ENCODE data around the gene ATXN1. TPM values are rescaled to one million over a fixed set of nuclear protein-coding genes. Genes with fewer than 3 reads are reported as not detected.

Gene ATXN1
- total RNA-seq, 1 experiment from 2014 or later = 8.1 TPM

- Mint-ChIP-seq H3K9me3 (peaks cover 8% of the 10 kb centered on the region; the same call in 1 of the 2 replicates), H3K4me3 (no peak overlapping the region), H3K27ac (no peak overlapping the region), H3K4me1 (peaks cover 16% of the 10 kb centered on the region; the same call in 1 of the 2 replicates), H3K36me3 (no peaks in the 10 kb centered on the region), H3K27me3 (ENCODE audit: low read depth) (no peaks in the 10 kb centered on the region)
- ATAC-seq (no peak), DNase-seq (ENCODE audit: low spot score) (no peak)
- ChIA-PET POLR2A (interaction anchor here (0.5 kb wide), 1 partner anchor 1740 kb away, joined by 4 read pairs; no protein-coding TSS in a partner anchor), CTCF (no interaction called here)
- no peak for TF ChIP-seq AR (CRISPR knock-in tag; IDR thresholded peaks at IDR 0.05)
- TF ChIP-seq ZNF416 (CRISPR knock-in tag; IDR thresholded peaks at IDR 0.05) = no peak
- no peak for TF ChIP-seq ETV6 (CRISPR knock-in tag; IDR thresholded peaks at IDR 0.05)
- no peak for TF ChIP-seq CDX4 (CRISPR knock-in tag; IDR thresholded peaks at IDR 0.05; ENCODE audit: borderline replicate concordance)
- TF ChIP-seq GTF2I (CRISPR knock-in tag; conservative IDR thresholded peaks at IDR 0.05) = no peak
These were observed 328.9 kb downstream of the ATXN1 start for GRCh38 chr6:16432075-16433032.

GRCh38 chr6:16431106-16431505 lies 330.2 kb downstream of the ATXN1 start:
- ATAC-seq (no peak), DNase-seq (ENCODE audit: low spot score) (no peak)
- H3K4me3 Mint-ChIP-seq = no peak overlapping the region
- no peaks in the 10 kb centered on the region for H3K36me3 Mint-ChIP-seq
- no peaks in the 10 kb centered on the region for H3K27me3 Mint-ChIP-seq (ENCODE audit: low read depth)
- no peak for TF ChIP-seq USF1 (CRISPR knock-in tag; IDR thresholded peaks at IDR 0.05)
- TF ChIP-seq ATF6 (CRISPR knock-in tag; IDR thresholded peaks at IDR 0.05) = no peak
- TF ChIP-seq ZNF263 (CRISPR knock-in tag; IDR thresholded peaks at IDR 0.05; ENCODE audit: low read depth) = no peak
- no peak for TF ChIP-seq ATF2 (CRISPR knock-in tag; IDR thresholded peaks at IDR 0.05; ENCODE audit: borderline replicate concordance, low read depth)
- no peak for TF ChIP-seq NFATC4 (CRISPR knock-in tag; IDR thresholded peaks at IDR 0.05)
- TF ChIP-seq E2F1 (CRISPR knock-in tag; IDR thresholded peaks at IDR 0.05) = no peak
- TF ChIP-seq ZNF423 (CRISPR knock-in tag; IDR thresholded peaks at IDR 0.05) = no peak
- no peak for TF ChIP-seq CTCF (IDR thresholded peaks at IDR 0.05)
- CTCF ChIA-PET = no interaction called here
- H3K4me1 Mint-ChIP-seq = peaks cover 16% of the 10 kb centered on the region; the same call in 1 of the 2 replicates
- POLR2A ChIA-PET = no interaction called here
- peaks cover 8% of the 10 kb centered on the region; the same call in 1 of the 2 replicates for H3K9me3 Mint-ChIP-seq
- H3K27ac Mint-ChIP-seq = no peak overlapping the region

All from WTC11 (cell line).